Mammary epithelial cell (primary cell): ENCODE data around the gene RARB.

Experiments used
- EZH2 ChIP-seq: IDR thresholded peaks from 2 replicates; pipeline ENCODE4 v1.6.1; 2012; ENCODE audit warnings: low read length, inconsistent platforms, borderline replicate concordance
- TF ChIP-seq, protein P1 (sequence below), 2 donors: IDR thresholded peaks in 1 of 2; conservative IDR thresholded peaks in 1 of 2; 2 replicates each; pipeline ENCODE4 v1.5.1; 2011 to 2012; ENCODE audit warnings: inconsistent platforms in 2 of 2, low read length in 2 of 2, mild to moderate bottlenecking in 2 of 2, control low read depth in 1 of 2, low read depth in 1 of 2; ENCODE audit not compliant: insufficient read depth in 1 of 2; ENCODE audit errors: extremely low read depth in 1 of 2

DNA sequence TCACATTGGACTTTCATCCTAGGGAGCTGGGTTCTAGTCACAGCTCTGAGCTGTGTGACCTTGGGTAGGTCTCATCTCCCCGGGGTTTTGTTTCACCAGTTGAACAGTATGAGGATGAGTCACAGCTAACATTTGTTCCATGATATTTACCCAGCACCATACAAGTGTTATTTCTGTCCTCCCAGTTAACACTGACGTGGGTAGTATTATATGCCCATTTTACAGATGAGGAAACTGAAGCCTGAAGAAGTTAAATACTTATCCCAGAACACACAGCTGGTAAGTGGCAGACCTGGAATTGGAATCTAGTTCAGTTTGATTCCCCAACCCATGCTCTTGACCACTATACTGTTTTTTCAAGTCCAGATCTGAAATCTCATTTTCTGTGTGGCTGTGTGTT lies 908 bp upstream of the RARB start:
- TF ChIP-seq, protein P1, sequence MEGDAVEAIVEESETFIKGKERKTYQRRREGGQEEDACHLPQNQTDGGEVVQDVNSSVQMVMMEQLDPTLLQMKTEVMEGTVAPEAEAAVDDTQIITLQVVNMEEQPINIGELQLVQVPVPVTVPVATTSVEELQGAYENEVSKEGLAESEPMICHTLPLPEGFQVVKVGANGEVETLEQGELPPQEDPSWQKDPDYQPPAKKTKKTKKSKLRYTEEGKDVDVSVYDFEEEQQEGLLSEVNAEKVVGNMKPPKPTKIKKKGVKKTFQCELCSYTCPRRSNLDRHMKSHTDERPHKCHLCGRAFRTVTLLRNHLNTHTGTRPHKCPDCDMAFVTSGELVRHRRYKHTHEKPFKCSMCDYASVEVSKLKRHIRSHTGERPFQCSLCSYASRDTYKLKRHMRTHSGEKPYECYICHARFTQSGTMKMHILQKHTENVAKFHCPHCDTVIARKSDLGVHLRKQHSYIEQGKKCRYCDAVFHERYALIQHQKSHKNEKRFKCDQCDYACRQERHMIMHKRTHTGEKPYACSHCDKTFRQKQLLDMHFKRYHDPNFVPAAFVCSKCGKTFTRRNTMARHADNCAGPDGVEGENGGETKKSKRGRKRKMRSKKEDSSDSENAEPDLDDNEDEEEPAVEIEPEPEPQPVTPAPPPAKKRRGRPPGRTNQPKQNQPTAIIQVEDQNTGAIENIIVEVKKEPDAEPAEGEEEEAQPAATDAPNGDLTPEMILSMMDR (conservative IDR thresholded peaks at IDR 0.05 in 1 of 2, IDR thresholded peaks at IDR 0.05 in 1 of 2; ENCODE audit: extremely low read depth in 1 of 2, insufficient read depth in 1 of 2, low read depth in 1 of 2, low read length in 2 of 2), result no peak
- TF ChIP-seq EZH2, result no peak
